Rectal smooth muscle tissue (tissue), 1 donor: ENCODE measurements around the gene DENND6B.
A peak's percentile ranks its signal among the peaks of the same experiment; 100 is the strongest.
"Not testable (repeated sequence)": the region's sequence is repeated elsewhere in the genome, so short reads cannot be mapped to it uniquely, and the experiment has no call there.

Experiments
- H3K27ac ChIP-seq: one replicate; pipeline ENCODE4 v1.7.0; 2013; ENCODE audit warnings: low read depth, low read length, inconsistent platforms
- H3K27me3 ChIP-seq: one replicate; pipeline ENCODE4 v1.7.0; 2013; ENCODE audit warnings: low read length; ENCODE audit not compliant: control insufficient read depth, insufficient read depth
- H3K36me3 ChIP-seq: one replicate; pipeline ENCODE4 v1.7.0; 2013; ENCODE audit warnings: low read length; ENCODE audit not compliant: control insufficient read depth, insufficient read depth
- H3K4me1 ChIP-seq: one replicate; pipeline ENCODE4 v1.7.0; 2013; ENCODE audit warnings: low read length; ENCODE audit not compliant: control insufficient read depth, insufficient read depth
- H3K4me3 ChIP-seq: one replicate; pipeline ENCODE4 v1.7.0; 2013; ENCODE audit warnings: low read length
- H3K9ac ChIP-seq: one replicate; pipeline ENCODE4 v1.7.0; 2013; ENCODE audit warnings: low read length

DENND6B gene

DNA sequence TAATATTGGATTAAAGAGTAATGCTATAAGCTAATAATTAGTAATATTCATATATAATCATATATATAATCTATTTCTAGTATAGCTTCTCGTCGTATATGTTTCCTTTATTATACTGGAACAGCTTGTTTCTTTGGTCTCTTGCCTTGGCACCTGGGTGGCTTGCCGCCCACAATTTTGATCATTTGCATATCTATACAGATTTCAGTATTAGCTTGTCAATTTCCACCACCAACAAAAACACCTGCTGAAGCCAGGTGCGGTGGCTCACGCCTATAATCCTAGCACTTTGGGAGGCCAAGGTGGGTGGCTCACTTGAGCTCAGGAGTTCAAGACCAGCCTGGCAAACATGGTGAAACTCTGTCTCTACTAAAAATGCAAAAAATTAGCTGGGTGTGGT lies 7.6 kb upstream of the DENND6B start:
- not testable (repeated sequence) for H3K36me3 ChIP-seq, H3K4me3 ChIP-seq, H3K4me1 ChIP-seq, H3K27me3 ChIP-seq, H3K27ac ChIP-seq, H3K9ac ChIP-seq

DNA sequence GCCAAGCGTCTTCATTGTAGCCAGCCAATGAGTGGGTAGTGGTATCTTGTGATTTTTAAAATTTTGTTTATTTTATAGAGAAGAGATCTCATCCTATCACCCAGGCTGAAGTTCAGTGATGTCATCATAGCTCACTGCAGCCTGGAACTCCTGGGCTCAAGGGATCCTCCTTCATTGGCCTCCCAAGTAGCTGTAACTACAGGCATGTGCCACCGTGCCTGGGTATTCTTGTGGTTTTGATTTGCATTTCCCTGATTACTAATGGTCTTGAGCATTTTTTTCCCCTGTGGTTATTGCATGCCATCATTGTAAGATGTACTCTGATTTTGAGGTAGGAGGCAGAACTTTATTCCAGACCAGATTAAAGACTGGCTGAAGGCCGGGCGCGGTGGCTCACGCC lies 2.4 kb upstream of the DENND6B start:
- H3K36me3 ChIP-seq, result no peaks in the 10 kb centered on the region
- H3K27me3 ChIP-seq, result no peaks in the 10 kb centered on the region
- no peak overlapping the region for H3K27ac ChIP-seq
- H3K4me3 ChIP-seq, result no peak overlapping the region
- no peaks in the 10 kb centered on the region for H3K4me1 ChIP-seq
- no peak overlapping the region for H3K9ac ChIP-seq

DNA sequence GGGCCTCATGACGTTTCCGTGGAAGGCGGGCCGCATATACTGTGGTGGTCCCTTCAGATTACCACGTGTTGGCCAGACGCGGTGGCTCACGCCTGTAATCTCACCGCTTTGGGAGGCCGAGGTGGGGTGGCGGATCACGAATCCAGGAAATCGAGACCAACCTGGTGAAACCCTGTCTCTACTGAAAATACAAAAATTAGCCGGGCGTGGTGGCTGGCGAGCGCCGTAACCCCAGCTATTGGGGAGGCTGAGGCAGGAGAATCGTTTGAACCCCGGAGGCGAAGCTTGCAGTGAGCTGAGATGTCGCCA lies 853 bp upstream of the DENND6B start:
- Histone ChIP-seq H3K9ac (peak overlapping the region; percentile 92), H3K27ac (peak overlapping the region; percentile 96), H3K4me1 (no peaks in the 10 kb centered on the region), H3K4me3 (peak overlapping the region; percentile 87), H3K36me3 (no peaks in the 10 kb centered on the region), H3K27me3 (no peaks in the 10 kb centered on the region)

DNA sequence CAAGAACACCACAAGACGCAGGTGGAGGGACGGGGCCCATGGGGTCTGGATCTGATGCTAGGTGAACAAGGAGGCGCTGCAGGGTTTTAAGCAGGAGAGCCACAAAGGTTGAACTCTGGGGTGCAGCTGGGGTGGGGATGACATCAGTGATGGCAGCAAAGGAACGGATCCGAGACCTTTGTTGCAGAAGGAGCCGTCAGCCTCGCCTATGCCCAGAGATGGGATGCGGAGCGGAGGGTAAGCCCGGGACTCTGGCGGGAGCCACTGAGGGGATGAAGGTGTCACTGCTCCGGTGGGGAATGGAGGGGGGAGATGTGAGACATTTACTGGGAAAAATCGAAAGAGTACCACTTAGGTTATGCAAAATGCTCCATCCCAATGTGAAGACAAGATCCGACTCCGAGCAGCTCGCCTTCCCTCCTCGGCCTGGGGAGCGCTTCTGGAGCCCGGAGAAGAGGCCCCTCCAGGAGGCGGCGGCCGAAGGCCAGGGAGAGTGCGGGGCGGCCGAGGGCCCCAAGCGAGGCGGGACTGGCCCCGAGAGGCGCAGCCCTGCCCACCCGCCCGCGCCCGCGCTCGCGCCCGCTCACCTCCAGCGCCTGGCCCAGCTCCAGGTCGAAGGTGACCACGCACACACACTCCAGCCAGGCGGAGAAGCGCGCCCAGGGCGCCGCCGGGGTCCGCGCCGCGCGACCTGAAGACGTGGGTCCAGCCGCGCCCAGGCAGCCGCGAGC lies 422 bp downstream of the DENND6B start:
- Histone ChIP-seq H3K4me3 (peak overlapping the region; percentile 71), H3K27me3 (no peaks in the 10 kb centered on the region), H3K9ac (no peak overlapping the region), H3K4me1 (no peaks in the 10 kb centered on the region), H3K27ac (no peak overlapping the region), H3K36me3 (no peaks in the 10 kb centered on the region)

DNA sequence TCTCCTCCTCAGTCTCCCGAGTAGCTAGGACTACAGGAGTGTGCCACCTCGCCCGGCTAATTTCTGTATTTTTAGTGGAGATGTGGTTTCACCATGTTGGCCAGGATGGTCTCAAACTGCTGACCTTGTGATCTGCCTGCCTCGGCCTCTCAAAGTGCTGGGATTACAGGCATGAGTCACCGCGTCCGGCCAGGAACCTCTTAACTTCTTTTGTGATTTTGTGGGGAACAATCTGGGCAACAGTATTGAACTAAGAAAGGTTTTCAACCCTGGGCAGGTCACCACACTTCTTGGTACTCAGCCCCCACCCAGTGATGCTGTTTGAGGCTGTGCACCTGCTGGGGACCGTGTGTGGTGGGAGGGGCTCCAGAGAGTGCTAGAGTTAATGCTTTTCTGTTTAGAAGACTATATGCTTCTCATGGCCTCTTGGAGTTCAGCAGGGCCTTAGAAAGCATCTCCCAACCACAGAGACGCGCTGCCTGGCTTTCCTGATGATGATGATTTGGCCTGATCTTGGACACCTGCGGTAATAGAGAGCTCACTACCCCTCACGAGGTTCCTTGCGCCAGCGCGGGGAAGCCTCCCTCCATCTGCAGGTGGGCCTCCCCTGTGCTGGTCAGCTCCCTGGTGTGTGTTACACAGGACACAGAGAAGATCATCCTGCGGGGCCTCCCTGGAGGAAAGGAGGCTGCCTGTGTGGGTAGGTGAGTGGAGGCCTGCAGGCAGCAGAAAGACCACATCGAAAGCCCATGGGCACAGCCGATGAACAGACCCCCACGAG lies 1.2 kb downstream of the DENND6B start:
- no peaks in the 10 kb centered on the region for H3K4me1 ChIP-seq
- no peak overlapping the region for H3K4me3 ChIP-seq
- H3K36me3 ChIP-seq, result no peaks in the 10 kb centered on the region
- H3K9ac ChIP-seq, result no peak overlapping the region
- H3K27ac ChIP-seq, result no peak overlapping the region
- H3K27me3 ChIP-seq, result no peaks in the 10 kb centered on the region

DNA sequence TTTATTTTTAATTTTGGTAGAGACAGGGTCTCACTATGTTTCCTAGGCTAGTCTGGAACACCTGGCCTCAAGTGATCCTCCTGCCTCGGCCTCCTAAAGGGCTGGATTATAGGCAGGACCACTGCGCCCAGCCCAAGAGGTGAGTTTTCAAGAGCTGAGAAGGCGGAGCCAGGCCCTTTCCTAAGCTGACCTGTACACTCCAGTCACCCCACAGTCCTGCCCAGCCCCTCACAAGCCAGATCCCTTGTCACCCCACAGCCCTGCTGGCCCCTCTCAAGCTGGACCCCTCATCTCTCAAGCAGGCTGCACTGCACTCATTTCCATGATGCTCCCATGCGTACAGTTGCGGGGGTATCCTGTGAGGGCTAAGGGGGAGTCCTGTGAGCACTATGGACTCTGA lies 2.9 kb downstream of the DENND6B start:
- no peaks in the 10 kb centered on the region for H3K36me3 ChIP-seq
- H3K27me3 ChIP-seq, result no peaks in the 10 kb centered on the region
- H3K27ac ChIP-seq, result no peak overlapping the region
- H3K4me1 ChIP-seq, result no peaks in the 10 kb centered on the region
- no peak overlapping the region for H3K4me3 ChIP-seq
- H3K9ac ChIP-seq, result no peak overlapping the region

DNA sequence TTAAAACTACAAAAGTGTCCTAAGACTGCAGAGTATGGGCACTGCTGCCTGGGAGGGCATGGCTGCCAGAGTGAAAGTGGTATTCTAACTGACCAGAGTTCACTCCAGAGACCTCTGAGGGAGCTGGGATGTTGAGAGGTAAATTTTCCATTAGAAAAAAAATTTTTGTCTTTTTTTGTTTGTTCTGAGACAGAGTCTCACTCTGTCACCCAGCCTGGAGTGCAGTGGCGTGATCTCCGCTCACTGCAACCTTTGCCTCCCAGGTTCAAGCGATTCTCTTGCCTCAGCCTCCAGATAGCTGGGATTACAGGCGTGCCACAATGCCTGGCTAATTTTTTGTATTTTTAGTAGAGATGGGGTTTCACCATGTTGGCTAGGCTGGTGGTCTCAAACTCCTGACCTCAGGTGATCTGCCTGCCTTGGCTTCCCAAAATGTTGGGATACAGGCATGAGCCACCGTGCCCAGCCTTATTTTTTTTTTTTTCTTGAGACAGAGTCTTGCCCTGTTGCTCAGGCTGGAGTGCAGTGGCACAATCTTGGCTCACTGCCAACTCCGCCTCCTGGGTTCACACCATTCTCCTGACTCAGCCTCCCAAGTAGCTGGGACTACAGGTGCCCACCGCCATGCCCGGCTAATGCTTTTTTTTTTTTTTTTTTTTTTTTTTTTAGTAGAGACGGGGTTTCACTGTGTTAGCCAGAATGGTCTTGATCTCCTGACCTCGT lies 4.3 kb downstream of the DENND6B start:
- H3K36me3 ChIP-seq, H3K4me3 ChIP-seq, H3K9ac ChIP-seq, H3K27me3 ChIP-seq, H3K4me1 ChIP-seq, H3K27ac ChIP-seq: not testable (repeated sequence)

DNA sequence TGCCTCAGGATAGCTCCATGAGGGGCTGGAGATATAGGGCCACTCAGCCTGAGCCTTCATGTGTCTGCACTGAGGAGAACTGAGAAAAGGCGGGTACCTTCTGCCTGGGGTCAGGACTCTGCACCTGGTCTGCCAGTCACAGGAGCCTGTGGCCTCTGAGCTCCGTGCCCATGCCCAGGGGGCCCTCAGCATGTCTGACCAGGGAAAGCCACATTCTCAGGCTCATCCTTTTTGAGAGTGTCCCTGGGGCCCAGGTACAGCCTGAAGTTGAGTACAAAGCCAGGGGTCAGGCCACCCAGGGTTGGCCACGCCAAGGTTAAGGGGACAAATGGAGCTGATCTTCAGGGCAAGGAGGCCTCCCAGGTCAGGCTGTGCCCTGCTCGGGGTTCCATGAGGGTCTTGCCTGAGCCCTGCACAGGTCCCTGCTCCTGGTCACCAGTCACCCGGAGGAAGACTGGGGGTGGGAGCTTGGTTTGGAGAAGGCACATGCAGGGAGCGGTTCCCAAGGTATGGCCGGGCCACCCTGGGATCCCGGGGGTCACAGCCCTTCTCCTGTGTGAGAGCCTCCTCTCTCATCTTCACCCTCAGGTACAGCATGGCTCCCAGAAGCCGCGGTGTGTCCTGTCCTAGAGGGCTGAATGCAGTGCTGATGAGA lies 6.0 kb downstream of the DENND6B start:
- no peak overlapping the region for H3K4me3 ChIP-seq
- no peaks in the 10 kb centered on the region for H3K27me3 ChIP-seq
- H3K27ac ChIP-seq, result no peak overlapping the region
- H3K9ac ChIP-seq, result no peak overlapping the region
- H3K36me3 ChIP-seq, result no peaks in the 10 kb centered on the region
- H3K4me1 ChIP-seq, result no peaks in the 10 kb centered on the region

DNA sequence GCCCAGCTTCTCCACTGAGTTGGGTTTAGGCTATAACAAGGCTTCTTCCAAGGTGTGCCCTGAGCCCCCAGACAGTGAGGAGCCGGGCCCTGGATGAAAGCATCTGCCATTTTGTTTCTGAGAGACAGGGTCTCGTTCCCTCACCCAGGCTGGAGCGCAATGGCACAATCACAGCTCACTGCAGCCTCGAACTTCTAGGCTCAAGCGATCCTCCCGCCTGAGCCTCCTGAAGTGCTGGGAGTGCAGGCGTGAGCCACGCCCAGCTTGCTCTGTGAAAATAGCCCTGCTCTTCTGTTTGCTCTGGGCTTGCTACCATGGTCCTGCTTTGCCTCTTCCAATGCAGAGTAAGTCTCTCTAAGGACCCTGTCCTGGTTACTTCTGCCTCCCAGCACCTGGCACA lies 6.7 kb downstream of the DENND6B start:
- Histone ChIP-seq H3K36me3 (no peaks in the 10 kb centered on the region), H3K9ac (no peak overlapping the region)

DNA sequence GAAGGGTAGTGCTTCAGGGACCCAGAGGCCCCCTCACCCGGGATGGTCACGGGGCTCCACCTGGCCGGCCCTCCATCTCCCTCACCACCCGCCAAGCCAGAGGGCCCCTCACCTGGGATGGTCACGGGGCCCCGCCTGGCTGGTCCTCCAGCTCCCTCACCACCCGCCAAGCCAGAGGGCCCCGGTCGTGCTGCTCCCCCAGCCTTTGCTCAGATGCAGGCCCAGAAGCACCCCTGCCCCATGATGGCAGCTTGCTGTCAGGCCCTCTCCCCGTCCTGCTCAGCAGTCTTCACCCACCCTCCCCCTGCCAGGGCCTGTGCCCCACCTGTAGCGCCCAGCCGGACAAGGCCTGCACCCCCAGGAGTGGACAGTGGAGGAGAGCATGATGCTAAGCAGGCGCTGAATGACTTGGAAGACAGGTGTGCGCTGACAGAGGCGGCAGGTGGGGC lies 7.3 kb downstream of the DENND6B start:
- Histone ChIP-seq H3K27ac (no peak overlapping the region), H3K9ac (no peak overlapping the region), H3K4me1 (no peaks in the 10 kb centered on the region), H3K4me3 (no peak overlapping the region), H3K36me3 (no peaks in the 10 kb centered on the region), H3K27me3 (no peaks in the 10 kb centered on the region)

More for the DNA sequence above, 6.7 kb downstream of the DENND6B start:
- Histone ChIP-seq H3K27ac (no peak overlapping the region), H3K4me1 (no peaks in the 10 kb centered on the region), H3K27me3 (no peaks in the 10 kb centered on the region), H3K4me3 (no peak overlapping the region)

DNA sequence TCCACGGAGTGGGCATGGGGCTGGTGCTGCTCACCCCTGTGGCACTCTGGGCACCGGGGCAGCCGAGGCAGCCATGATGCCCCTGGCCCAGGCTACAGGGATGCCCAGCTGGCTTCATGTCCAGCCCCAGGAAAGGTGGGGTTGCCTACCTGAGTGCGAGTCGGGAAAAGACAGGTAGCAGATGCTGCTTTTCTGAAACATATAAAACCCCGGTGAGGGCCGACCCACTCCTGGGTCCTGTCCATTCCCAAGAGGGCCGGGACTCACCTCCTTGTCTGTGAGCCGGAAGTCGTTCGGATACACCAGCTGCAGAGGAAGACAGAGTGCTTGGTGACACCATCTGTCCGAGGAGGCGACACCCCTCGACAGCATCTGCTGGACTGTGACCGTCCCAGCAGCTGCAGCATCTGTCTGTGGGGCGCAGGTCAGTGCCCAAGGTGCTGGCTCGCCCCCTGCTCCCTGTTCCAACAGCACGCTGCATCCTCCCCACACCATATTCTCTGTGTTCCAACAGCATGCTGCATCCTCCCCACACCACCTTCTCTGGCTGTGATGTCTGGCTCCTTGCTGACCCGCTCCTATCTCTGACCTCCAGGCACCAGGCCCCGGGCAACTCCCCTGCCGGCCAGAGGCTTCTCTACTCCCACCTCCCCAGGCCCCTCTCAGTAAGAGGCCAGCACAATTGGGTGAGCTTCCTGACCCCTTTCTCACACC lies 8.0 kb downstream of the DENND6B start:
- no peaks in the 10 kb centered on the region for H3K36me3 ChIP-seq
- H3K27me3 ChIP-seq, result no peaks in the 10 kb centered on the region
- no peak overlapping the region for H3K9ac ChIP-seq
- H3K4me1 ChIP-seq, result no peaks in the 10 kb centered on the region
- no peak overlapping the region for H3K27ac ChIP-seq
- H3K4me3 ChIP-seq, result no peak overlapping the region

DNA sequence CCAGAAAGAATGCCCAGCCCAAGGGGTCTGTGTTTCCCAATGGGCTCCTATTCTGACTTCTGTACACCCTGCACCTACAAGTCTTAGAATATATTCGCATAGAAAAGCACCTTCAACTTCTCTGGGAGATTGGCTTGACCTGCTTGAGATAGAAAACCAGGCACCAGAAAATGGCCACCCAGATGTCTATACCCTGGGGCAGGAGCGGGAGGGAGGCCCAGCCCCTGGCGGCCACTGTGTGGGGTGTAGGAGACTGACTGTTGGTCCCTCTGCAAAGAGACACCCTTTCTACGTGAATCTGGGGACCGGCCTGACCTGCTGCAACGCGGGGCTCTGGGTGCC lies 8.5 kb downstream of the DENND6B start:
- Histone ChIP-seq H3K36me3 (no peaks in the 10 kb centered on the region), H3K4me3 (no peak overlapping the region), H3K27ac (no peak overlapping the region), H3K27me3 (no peaks in the 10 kb centered on the region), H3K4me1 (no peaks in the 10 kb centered on the region), H3K9ac (no peak overlapping the region)
